ENCODE measurements around the gene FXYD5. TPM values are rescaled to one million over a fixed set of nuclear protein-coding genes. Genes with fewer than 3 reads are reported as not detected.

The FXYD5 gene
- total RNA-seq, 1 experiment from 2014 or later, result 100 TPM

GRCh38 chr19:35106291-35106583 is 48.3 kb upstream of the FXYD5 start:
- no peaks in the 10 kb centered on the region for H3K79me1 ChIP-seq (ENCODE audit: insufficient read depth, low read depth, low read length, poor library complexity, severe bottlenecking)
- no peak overlapping the region for H3K14ac ChIP-seq (ENCODE audit: insufficient read depth, low read length)
- H3K27ac Mint-ChIP-seq, result no peak overlapping the region
- H3K23ac ChIP-seq (ENCODE audit: insufficient read length, low read depth, low read length), result no peak overlapping the region
- H3K4ac ChIP-seq (ENCODE audit: low read depth, low read length), result no peak overlapping the region
- H3K4me3 Mint-ChIP-seq, result no peak overlapping the region
- no peaks in the 10 kb centered on the region for H3K23me2 ChIP-seq (ENCODE audit: insufficient read length, low read depth, low read length, poor library complexity, severe bottlenecking)
- H2BK12ac ChIP-seq (ENCODE audit: insufficient read length, low read depth, low read length), result no peak overlapping the region
- no peak overlapping the region for H4K91ac ChIP-seq (ENCODE audit: insufficient read length, low read depth, low read length)
- H3K27me3 Mint-ChIP-seq (ENCODE audit: low read depth), result no peaks in the 10 kb centered on the region; the same call in 1 of the 2 replicates
- no peaks in the 10 kb centered on the region for H3K79me2 ChIP-seq (ENCODE audit: insufficient read depth, low read length)
- no peak overlapping the region for H2BK120ac ChIP-seq (ENCODE audit: low read depth, low read length, poor library complexity, severe bottlenecking)
- no peak overlapping the region for H2AK5ac ChIP-seq (ENCODE audit: insufficient read length, low read length)
- H2BK5ac ChIP-seq (ENCODE audit: insufficient read length, low read length), result no peak overlapping the region
- no peak for TF ChIP-seq CTCF (conservative IDR thresholded peaks at IDR 0.05)
- H3K56ac ChIP-seq (ENCODE audit: insufficient read length, low read depth, low read length), result no peak overlapping the region
- H3K4me1 ChIP-seq (ENCODE audit: insufficient read depth, low read length), result no peaks in the 10 kb centered on the region
- no peak overlapping the region for H2BK15ac ChIP-seq (ENCODE audit: low read depth, low read length)
- peaks cover 7 to 14% of the 10 kb centered on the region in 2 experiments for H3K4me1 Mint-ChIP-seq
- peaks cover 0 to 2% (median 0%) of the 10 kb centered on the region in 3 experiments; a peak in 2 of 7 replicates for H3K36me3 Mint-ChIP-seq (ENCODE audit: insufficient read depth in 1 of 3, low read depth in 3 of 3)
- H3K9ac ChIP-seq (ENCODE audit: extremely low read depth, insufficient read length, low read length), result no peak overlapping the region
- H3K27ac ChIP-seq (ENCODE audit: insufficient read length, low read depth, low read length), result no peak overlapping the region
- no peak overlapping the region for H3K18ac ChIP-seq (ENCODE audit: insufficient read length, low read depth, low read length)
- no peaks in the 10 kb centered on the region for H3K9me3 ChIP-seq (ENCODE audit: control insufficient read depth, low read depth, low read length)
- no peak overlapping the region for H3T11ph ChIP-seq (ENCODE audit: low read length)
- no peak overlapping the region for H3K4me2 ChIP-seq (ENCODE audit: insufficient read depth, insufficient read length, low read length)
- H4K5ac ChIP-seq (ENCODE audit: insufficient read length, low read depth, low read length), result no peak overlapping the region
- H3K9me3 Mint-ChIP-seq, result peaks cover 0 to 6% of the 10 kb centered on the region in 2 experiments; a peak in 3 of 5 replicates
- H3K27me3 ChIP-seq (ENCODE audit: insufficient read depth, low read length), result no peaks in the 10 kb centered on the region
- no peak for DNase-seq
- H4K8ac ChIP-seq (replicated peaks; ENCODE audit: insufficient read length, low read depth, low read length), result no peak overlapping the region
- H2AFZ ChIP-seq (ENCODE audit: low read length), result no peak overlapping the region
- H4K20me1 ChIP-seq (ENCODE audit: control insufficient read depth, insufficient read depth, insufficient read length), result peaks cover 7% of the 10 kb centered on the region
- WGBS (ENCODE audit: extremely low coverage, insufficient read length, low lambda C conversion rate), result no CpG with 5 or more reads among the region's 9 CpGs
- H2BK20ac ChIP-seq (ENCODE audit: low read depth, low read length, poor library complexity, severe bottlenecking), result no peak overlapping the region
